Esophagus squamous epithelium (tissue), 4 donors: ENCODE data around the gene CTAG1B.

Experiments
- POLR2A ChIP-seq, 4 donors: fragments of 450-650 bp; IDR thresholded peaks; one replicate each; pipeline ENCODE4 v1.6.1; 2017; ENCODE audit warnings: antibody characterized with exemption in 4 of 4, mild to moderate bottlenecking in 4 of 4, moderate library complexity in 3 of 4
- TF ChIP-seq, protein P1 (sequence below), 6 experiments: fragments of 450-650 bp in 4 of 6; fragments of 200-600 bp in 2 of 6; sonication (generic) in 2 of 6; IDR thresholded peaks; one replicate each; pipeline ENCODE4 v1.5.1; 2016 to 2019; ENCODE audit warnings: antibody characterized with exemption in 6 of 6, mild to moderate bottlenecking in 4 of 6, moderate library complexity in 4 of 6

GRCh38 chrX:154661170-154661569 lies 42.1 kb upstream of the CTAG1B start:
- TF ChIP-seq, protein P1, sequence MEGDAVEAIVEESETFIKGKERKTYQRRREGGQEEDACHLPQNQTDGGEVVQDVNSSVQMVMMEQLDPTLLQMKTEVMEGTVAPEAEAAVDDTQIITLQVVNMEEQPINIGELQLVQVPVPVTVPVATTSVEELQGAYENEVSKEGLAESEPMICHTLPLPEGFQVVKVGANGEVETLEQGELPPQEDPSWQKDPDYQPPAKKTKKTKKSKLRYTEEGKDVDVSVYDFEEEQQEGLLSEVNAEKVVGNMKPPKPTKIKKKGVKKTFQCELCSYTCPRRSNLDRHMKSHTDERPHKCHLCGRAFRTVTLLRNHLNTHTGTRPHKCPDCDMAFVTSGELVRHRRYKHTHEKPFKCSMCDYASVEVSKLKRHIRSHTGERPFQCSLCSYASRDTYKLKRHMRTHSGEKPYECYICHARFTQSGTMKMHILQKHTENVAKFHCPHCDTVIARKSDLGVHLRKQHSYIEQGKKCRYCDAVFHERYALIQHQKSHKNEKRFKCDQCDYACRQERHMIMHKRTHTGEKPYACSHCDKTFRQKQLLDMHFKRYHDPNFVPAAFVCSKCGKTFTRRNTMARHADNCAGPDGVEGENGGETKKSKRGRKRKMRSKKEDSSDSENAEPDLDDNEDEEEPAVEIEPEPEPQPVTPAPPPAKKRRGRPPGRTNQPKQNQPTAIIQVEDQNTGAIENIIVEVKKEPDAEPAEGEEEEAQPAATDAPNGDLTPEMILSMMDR (IDR thresholded peaks at IDR 0.05) = no peak
- no peak for TF ChIP-seq POLR2A (IDR thresholded peaks at IDR 0.05)
